Measurements from ENCODE around the gene AKT3.
A peak's percentile ranks its signal among the peaks of the same experiment; 100 is the strongest.
"Not testable (repeated sequence)": the region's sequence is repeated elsewhere in the genome, so short reads cannot be mapped to it uniquely, and the experiment has no call there.

AKT3 gene

DNA sequence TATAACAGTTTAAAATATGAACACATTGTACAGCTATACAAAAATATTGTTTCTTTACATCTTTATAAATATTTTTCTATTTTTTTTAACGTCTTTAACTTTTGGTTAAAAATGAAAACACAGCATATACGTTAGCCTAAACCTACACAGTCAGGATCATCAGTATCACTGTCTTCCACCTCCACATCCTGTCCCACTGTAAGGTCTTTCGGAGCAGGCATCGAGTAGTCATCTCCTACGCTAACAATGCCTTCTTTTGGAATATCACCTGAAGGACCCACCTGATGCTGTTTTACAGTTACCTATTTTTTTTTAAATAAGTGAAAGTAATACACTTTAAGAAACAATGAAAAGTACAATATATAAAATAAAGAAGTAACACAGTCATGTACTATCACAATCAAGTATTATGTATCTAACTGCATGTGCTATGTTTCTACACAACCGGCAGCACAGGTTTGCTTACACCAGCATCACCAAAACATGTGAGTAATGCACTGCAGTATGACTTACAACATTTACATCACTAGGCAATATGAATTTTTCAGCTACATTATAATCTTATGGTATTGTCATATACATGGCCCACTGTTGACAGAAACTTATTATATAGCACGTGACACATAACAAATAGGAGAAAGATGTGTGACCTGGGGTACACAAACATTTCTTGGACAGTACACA is 254.4 kb downstream of the AKT3 start:
- peak; percentile 30 to 39 for DNase-seq

DNA sequence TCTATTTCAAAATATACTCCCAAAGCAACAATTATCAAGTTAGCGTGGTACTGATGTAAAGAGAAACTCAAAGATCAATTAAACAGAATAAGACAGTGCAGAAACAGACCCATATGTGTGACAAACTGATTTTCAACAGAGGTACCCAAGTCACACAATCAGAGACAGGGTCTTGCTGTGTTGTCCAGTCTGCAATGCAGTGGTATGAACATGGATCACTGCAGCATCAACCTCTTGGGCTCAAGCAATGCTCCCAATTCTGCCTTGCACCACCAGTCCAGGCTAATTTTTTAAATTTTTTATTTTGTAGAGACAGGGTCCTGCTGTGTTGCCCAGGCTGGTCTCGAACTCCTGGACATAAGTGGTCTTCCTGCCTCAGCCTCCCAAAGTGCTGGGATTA is 255.6 kb downstream of the AKT3 start:
- no peak for DNase-seq

DNA sequence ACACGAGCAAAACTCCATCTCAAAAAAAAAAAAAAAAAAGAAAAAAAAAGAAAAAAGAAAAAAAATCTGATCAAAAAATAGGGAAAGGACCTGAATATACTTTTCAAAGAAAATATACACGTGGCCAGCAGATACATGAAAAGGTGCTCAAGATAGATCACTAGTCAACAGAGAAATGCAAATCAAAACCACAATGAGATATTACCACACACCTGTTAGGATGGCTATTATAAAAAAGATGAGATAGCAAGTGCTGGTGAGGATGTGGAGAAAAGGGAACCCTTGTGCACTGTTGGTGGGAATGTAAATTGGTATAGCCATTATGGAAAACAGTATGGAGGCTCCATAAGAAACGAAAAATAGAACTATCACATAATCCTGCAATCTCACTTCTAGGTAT is 260.8 kb downstream of the AKT3 start:
- DNase-seq, result not testable (repeated sequence)

DNA sequence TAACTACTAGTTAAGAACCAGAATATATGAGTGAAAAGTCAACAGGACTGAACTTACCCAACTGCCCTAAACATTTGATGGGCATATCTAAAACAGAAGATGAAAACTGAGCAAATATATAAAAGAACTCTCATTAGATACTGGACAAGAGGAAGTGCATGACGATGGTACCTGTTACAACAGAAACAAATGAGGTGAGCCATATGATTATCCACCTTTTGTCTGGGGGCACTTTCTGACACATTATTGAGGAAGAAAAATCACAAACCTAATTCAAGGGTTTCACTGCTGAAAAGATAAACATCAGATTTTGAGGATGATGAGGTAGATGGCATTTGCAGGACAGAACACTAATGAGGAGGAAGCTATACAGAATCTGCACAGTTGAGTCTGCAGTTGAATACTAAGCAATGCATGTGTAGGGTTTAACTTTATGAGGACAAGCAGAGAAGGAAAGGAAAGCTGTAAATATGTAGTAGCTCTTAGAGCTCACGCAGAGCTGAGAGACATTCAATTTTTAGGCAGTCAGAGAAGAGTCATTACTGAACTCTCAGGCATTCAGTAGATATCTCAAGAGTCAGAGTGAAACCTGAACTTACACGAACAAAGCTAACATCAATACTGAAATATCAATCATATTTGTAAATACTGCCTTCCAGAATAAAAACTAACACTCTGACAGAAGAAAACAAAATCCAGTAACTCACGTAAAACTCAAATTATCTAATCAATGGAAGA is 262.1 kb downstream of the AKT3 start:
- DNase-seq, result no peak

DNA sequence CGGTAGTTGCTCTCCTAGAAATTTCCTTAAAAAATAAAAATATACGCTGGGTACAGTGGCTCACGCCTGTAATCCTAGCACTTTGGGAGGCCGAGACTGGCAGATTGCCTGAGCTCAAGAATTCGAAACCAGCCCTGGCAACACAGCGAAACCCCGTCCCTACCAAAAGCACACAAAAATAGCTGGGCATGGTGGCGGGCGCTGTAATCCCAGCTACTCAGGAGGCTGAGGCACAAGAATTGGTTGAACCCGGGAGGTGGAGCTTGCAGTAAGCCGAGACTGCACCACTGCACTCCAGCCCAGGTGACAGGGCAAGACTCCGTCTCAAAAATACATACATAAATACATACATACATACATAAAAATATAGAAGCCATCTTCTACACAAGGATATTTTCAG is 262.8 kb downstream of the AKT3 start:
- DNase-seq, result no peak

DNA sequence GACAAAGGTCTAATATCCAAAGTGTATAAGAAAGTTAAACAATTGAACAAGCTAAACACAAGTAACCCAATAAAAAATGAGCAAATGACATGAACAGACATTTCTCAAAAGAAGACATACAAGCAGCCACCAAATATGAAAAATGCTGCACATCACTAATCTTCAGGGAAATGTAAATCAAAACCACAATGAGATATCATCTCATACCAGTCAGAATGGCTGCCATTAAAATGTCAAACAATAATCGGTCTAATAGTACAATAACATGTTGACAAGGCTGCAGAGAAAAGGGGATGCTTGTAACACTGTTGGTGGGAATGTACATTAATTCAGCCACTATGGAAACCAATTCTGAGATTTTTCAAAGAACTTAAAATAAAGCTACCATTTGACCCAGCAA is 264.1 kb downstream of the AKT3 start:
- no peak for DNase-seq

DNA sequence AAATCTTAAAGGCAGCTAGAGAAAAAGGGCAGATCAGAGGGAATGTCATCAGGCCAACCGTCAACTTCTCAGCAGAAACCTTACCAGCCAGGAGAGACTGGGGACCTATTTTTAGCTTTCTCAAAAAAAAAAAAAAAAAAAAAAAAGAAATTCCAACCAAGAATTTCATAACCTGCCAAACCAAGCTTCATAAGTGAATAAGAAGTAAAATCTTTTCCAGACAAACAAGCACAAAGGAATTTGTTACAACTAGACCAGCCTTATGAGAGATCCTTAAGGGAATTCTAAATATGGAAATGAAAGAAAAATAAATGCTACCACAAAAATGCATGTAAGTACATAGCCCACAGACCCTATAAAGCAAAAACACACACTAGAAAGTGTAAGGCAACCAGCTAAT is 267.7 kb downstream of the AKT3 start:
- DNase-seq, result no peak

DNA sequence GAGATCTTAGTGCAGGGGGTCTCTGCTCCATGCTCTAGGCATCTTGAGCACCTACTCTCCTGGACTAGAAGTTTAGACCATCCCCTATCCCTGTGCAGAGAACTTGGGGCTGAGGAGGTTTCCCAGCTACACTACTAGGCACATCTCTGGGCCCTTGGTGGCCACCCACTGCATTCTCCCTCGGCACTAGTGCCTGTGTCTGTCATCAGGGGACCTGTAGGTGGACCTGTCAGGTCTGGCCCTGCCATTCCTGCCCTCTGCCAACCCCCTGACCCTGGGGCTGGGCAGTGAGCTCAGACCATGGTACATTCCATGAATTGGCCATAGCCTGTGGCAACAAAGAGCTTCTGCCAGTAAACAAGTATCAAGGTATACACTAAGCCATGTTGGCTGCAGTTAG is 269.1 kb downstream of the AKT3 start:
- DNase-seq, result no peak

DNA sequence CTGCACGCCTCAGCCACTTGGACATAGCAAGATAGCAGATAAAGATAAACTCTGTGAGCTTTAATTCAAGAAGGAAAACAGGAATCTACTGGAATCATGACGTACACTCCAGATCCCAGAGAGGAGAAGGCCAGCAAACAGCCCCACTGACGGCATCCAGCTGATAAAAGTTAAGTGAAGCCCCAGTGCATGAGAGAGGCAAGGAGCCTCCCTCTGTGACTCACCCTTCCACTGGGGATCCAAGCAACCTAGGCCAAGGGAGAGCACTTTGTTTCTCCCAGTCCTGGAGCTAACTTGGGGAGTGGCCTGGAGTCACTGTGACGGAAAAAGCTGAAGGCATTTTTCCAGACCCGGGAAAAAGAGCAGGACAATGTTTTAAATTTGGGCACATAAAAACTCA is 270.0 kb downstream of the AKT3 start:
- DNase-seq, result no peak

DNA sequence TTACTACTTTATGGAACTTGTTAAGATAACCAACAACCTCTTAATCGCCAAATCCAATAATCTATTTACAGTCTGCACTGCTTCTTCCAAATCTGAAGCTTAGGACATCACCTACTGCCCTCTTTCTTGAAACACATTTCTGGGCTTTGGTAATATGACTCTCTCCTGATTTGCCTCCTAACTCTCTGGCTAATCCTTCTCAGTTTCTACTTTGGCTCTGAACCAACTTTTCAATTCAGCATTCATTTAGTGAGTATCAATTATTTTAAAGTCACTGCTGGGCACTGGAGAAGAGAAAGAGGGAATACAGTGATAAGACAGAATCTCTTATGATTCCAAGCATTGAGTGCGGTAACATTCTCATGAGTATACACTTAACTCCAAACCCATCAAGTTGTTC is 275.0 kb downstream of the AKT3 start:
- DNase-seq, result no peak

DNA sequence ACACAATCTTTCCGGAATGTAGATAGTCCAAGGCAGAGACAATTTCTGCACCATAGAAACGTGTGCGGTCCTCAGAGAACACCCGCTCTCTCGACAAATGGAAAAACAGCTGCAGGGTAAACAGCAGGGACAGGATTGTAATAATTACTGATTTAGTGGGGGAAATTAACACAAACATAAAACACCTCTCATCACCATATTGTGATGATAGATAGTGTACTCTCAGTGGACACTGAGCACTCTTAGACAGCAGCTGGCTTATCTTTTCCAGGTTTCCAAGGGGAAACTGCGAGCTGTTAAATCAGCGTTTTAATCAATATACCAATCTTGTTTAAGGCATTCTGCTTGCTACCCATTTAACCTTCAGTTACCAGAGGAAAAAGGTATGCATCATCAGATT is 277.1 kb downstream of the AKT3 start:
- no peak for DNase-seq

DNA sequence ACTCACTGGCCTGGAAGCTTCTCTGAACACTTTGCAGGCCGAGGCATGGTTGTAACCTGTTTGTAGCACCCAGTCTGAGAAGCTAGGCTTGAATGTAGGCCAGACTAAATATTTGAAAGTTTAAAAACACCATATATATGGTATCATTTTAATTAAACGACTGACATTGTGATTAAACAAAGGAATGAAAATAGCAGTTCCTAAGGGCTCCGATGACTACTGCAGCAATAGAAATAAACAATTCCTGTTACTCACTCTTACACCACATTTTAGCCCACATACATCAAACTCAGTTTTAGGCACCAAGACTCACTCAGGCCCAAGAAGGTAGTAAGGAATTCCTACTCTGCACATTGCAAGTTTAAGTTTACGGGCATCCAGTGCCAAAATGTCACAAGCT is 281.2 kb downstream of the AKT3 start:
- DNase-seq, result no peak

DNA sequence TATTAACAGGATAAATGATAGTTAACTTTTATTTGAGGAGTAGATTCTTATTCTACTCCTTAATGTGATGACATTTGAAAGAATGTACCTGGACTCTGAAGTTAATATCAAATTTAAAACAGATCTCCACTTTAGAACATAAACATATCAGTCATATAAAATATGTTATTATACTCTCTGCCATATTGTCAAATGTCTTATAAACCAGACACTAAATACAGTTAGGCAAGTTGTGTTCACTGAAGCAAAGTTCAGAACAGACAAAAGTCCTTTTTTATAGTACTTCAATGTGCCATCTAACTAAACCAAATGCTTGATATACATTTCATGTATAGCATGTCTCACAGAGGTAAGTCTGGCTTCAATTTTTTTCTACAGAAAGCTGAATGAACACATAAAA is 285.2 kb downstream of the AKT3 start:
- no peak for DNase-seq

DNA sequence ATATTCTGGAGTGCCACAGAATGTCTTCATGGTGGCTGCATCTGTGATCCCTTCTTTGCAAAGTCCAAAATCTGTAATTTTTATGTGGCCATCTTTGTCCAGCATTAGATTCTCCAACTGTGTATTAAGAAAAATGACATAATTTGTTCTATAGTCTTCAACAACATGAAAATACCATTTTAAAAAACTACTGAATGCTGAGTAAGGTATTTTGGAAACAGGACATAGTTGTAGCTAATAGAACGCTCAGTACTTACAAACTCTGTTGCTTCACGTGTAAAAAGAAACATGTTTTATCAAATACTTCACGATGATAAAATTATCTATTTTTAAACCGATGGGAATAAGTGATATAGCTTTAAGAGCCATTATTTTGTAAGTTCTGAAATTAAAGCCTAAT is 286.3 kb downstream of the AKT3 start:
- no peak for DNase-seq

DNA sequence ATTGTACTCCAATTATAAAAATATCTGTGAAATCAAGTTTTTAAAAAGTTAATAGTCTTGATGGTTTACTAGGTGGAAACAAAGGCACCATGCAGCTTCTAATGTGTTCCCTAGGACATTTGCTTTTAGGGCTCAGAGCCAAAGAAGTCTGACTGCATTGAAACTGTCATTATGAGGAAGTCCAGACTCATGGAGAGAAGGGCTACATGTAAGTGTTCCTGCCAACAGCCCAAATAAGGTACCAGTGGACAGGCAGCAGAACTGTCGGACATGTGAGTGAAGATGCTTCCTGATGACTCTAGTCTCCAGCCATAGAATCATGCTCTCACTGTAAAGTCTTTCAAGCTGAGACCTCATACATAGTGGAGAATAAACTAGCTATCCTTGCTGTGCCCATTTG is 287.6 kb downstream of the AKT3 start:
- DNase-seq, result no peak

DNA sequence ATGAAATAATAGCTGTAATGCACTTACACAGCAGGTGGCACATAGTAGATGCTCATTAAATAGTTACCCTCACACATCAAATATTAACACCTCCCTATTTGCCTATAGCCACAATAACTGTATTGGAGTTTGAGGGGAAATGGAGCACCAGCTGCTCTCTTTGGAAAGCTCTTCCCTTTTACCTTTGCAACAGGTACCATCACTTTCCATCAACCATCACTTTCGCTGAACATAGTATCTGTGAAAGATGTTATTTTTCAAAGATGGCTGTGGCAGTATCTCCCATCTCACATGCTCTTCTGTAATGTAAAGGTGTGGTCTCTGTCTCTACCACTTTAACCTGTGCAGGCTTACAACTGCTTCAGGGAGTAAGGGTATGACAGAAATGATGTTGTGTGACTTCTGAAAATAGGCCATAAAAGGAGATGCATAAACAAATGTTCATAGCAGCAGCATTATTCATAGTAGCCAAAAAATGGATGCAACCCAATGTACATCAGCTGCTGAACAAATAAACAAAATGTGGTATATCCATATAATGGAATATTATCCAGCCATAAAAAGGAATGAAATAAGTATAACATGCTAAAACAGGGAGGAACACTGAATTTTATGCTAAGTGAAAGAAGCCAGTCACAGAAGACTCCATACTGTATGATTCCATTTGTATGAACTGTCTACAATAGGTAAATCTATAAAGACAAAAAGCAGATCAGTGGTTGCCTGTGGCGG is 288.3 kb downstream of the AKT3 start:
- no peak for DNase-seq

DNA sequence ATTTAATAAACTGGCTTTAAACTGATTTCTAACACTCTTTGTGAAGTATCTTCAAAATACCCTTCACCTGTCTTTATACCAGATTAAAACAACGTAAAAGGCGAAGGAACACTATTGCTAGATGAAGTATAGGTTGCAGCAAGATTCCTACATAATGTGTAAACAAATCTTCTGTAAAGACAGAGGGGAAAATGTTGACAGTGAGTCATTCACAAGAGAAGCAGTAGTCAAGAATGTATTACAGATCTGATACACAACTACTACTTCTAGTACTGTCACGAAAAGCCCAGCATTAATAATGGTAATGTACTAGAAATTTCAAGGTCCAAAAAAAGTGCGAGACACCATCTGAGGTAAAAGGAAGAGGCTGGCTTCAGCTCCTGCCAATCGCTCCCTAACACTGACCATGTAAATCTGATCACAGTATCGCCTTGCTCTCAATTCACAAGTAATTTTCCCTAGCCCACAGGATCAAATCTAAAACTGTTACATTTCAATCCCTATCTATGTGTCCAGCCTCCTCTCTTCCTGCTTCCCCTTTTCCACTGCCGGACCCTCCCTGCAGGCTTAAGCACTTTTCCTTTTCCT is 290.4 kb downstream of the AKT3 start:
- no peak for DNase-seq

DNA sequence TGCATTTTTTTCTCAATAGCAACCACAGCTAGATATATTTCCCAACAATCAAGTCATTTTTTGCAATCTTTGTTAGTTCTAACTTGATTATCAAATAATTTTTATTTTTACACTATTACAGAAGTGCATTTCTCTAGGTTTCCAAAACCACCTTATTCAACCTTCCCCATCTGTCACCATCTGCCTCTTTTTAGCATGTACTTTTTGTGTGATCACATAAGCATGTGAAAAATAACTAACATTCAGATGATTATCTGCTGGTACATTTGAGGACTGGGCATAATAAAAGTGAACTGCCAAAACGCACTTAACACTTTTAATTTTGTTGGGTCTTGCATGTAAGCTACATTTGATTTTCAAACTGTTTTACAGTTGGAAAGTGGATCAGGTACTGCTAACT is 291.5 kb downstream of the AKT3 start:
- DNase-seq, result no peak

DNA sequence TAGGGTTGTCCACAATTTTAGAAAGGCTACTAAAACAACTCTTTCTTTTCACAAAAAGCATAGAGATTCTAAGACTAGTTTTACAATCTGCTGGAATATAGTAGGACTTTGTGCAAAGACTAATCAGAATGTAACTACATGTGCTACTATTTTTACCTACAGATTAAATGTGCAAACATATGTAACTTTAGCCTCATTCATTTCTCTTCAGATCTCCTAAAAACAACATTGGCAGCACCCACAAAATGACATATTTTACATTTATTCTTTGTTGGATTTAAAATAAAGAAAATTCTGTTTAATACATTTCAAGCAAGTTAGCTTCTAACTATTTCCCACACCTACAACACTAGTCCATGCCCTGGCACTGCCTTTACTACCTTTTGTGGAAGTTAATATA is 292.2 kb downstream of the AKT3 start:
- no peak for DNase-seq

DNA sequence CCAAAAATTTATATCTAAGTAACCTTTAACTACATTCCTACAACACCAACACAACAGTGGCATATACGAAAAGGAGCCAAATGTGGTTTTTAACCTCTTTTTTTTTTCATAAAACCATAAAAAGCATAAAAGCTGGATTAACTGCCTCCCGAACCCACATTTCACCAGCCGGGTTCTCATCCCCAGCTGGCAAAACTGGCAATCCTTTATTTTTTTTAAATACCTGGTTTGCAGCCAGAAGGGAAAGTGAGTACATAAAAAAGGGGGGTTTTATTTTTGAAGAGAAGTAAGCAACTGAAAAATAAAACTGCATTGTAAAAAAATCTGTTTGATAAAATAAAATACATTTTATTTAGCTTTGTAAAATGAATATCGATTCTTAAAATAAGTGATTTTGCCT is 295.4 kb downstream of the AKT3 start:
- DNase-seq, result no peak

DNA sequence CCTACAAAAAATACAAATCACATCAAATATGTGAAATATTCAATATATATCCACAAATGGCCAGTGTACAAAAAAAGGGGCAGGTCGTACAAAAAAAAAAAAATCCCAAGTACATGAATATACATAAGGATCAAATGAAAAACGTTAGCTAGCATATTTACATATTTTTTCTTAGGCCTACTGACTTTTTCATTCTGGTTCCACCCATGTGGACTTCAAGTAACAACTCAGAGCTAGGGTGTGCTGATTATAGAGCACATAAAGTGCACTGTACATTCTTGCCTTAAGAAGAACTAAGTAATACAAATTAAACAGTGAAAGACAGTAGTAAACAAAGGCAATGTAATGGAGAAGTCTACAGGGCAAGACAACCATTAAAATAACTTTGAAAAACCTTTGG is 297.0 kb downstream of the AKT3 start:
- DNase-seq, result no peak

DNA sequence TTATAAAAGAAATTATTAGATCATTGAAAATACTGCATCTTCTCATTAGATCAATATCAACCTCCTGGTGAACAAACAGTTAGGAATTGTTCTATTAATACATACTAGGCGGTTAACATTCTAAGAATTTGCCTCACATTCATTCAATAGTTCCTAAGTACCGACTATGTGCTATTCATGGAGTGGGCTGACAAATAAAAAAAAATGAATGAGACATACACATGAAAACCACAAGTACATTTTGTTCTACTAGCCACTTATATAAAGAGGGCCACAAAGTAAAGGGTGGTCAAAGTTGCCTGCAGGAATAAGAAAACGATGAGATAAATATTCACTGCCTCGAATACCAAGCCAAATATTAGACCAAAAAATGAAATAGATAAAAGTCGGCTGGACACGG is 299.8 kb downstream of the AKT3 start:
- DNase-seq, result no peak

DNA sequence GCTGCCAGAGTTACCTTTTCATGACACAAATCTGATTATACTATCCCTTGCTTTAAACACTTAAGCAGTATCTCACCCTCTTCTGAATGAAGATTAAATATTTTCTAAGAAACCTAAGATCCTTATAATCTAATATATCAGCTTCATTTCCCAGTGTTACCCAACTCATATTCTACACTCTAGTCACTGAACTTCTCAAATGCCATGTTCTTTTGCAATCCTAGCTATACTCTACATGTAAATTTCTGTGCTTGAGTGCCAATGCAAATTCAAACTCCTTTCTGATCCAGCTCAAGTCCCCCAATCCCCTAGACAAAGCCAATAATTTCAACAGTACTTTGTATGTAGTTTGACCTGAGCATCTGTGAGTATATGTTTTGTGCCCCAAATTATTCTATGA is 300.3 kb downstream of the AKT3 start:
- DNase-seq, result no peak

DNA sequence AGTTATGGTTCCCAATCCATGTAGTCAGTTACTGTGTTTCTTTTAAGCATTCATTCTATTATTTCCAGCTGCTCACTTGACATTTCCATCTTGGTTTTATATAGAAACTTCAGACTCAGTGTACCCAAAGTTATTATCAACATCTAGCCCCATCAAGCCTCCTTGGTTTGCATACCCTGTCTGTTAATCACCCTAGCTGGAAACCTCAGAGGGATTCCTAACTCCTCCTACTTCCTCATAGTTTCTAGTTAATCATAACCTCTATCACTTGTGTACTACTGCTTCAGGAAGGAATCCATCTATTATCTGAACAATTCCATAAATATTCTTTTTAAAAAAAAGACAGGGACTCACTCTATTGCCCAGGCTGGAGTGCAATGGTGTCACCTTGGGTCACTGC is 300.9 kb downstream of the AKT3 start:
- no peak for DNase-seq

Measured in inflammatory macrophage treated with lipopolysaccharide for 1 hour (primary cell).